Left ventricle myocardium inferior (tissue), 1 donor: Measurements from ENCODE around the gene DEFB123. TPM values are rescaled to one million over a fixed set of nuclear protein-coding genes. Genes with fewer than 3 reads are reported as not detected.
A peak's percentile ranks its signal among the peaks of the same experiment; 100 is the strongest.

Experiments
- DNase-seq: peaks from one replicate; pipeline ENCODE4 v3.0.0-alpha.2; 2020
- H3K27ac ChIP-seq: fragments of 200-600 bp; replicated peaks from 2 replicates; pipeline ENCODE4 v1.8.0; 2021
- H3K27me3 ChIP-seq: fragments of 200-600 bp; 2 replicates; pipeline ENCODE4 v1.8.0; 2021; ENCODE audit warnings: low read depth
- H3K36me3 ChIP-seq: fragments of 200-600 bp; 2 replicates; pipeline ENCODE4 v1.8.0; 2021
- H3K4me1 ChIP-seq: fragments of 200-600 bp; 2 replicates; pipeline ENCODE4 v1.8.0; 2021
- H3K4me3 ChIP-seq: fragments of 200-600 bp; 2 replicates; pipeline ENCODE4 v1.8.0; 2021; ENCODE audit warnings: mild to moderate bottlenecking, moderate library complexity
- H3K9me3 ChIP-seq: fragments of 200-600 bp; replicated peaks from 2 replicates; pipeline ENCODE4 v1.8.0; 2021
- CTCF ChIP-seq: fragments of 200-600 bp; IDR thresholded peaks from 2 replicates; pipeline ENCODE4 v1.8.0; 2021; ENCODE audit warnings: antibody characterized with exemption, mild to moderate bottlenecking, borderline replicate concordance
- intact Hi-C: fragments of 100-400 bp; cut with micrococcal nuclease; formaldehyde crosslinking; loops from one replicate; pipeline ENCODE4 v1.11.0; 2022
- total RNA-seq: library from RNA; stranded (reverse); fragmentation: NEBNext Ultra II Directional; extraction: Animal tissue kit (Norgen Biotek cat#: 25700); gene quantifications from one replicate; pipeline ENCODE4 v1.2.1, GENCODE V29; 2021
- donor health status: DM: no; HTN: yes; CAD: no; lungs with severe emphysema.

The DEFB123 gene
- total RNA-seq, 1 donor from 2014 or later: not detected

GRCh38 chr20:31496761-31497295 is 56.4 kb downstream of the DEFB123 start:
- Histone ChIP-seq H3K4me3 (peak overlapping the region; percentile 14), H3K36me3 (no peaks in the 10 kb centered on the region), H3K27me3 (peaks cover 43% of the 10 kb centered on the region), H3K9me3 (no peaks in the 10 kb centered on the region), H3K27ac (peak overlapping the region; percentile 76), H3K4me1 (peaks cover 25% of the 10 kb centered on the region)
- no peak for TF ChIP-seq CTCF
- intact Hi-C loops: no loop called here
- peak; percentile 82 for DNase-seq

DNA sequence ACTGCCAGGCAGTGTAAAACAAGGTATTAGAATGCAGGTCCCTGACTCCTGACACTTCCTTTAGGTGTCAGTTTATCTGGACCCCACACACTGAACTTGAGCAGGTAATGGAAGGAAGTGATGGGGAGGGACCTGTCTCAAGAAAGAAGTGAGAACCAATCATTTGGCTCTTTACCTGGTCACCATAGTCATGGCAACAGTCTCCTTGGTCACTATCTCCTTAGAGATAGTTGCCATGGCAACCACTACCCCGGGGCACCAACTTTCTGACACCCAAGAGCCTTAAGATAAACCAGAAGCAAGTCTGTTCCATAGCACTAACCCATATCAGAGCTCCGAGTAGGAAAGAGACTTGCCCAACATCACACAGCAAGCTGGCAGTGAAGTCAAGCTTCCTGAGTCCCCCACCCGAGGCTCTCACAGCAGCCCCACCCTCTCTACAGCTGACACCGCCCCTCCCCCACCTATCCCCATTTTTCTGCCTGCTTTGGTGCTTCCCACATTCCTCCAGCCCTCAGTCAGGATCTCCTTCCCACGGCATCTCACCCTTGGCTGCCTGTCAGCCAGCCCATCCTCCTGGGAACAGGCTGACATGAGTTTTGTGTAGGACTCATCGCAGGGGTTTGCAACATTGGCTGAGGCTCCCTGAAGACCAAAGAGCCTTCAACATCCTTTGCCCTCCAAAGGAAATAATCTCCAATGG is 57.6 kb downstream of the DEFB123 start:
- Histone ChIP-seq H3K36me3 (no peaks in the 10 kb centered on the region), H3K27ac (peak overlapping the region; percentile 76), H3K4me3 (no peak overlapping the region), H3K9me3 (no peaks in the 10 kb centered on the region), H3K27me3 (peaks cover 43% of the 10 kb centered on the region), H3K4me1 (peaks cover 25% of the 10 kb centered on the region)
- peak; percentile 65 for DNase-seq
- intact Hi-C loops: no loop called here
- no peak for TF ChIP-seq CTCF

Other genes starting within 250 kb of the DEFB123 start
- not detected for gene DEFB115, start 183.0 kb upstream of the DEFB123 start, total RNA-seq
- not detected for gene DEFB116, start 132.0 kb upstream of the DEFB123 start, total RNA-seq
- gene DEFB118, start 72.0 kb upstream of the DEFB123 start, total RNA-seq: not detected
- not detected for gene DEFB119, start 50.0 kb upstream of the DEFB123 start, total RNA-seq
- gene DEFB121, start 34.4 kb upstream of the DEFB123 start, total RNA-seq: not detected
- not detected for gene DEFB124, start 34.5 kb downstream of the DEFB123 start, total RNA-seq
- 1.5 TPM for gene REM1, start 34.7 kb downstream of the DEFB123 start, total RNA-seq
- gene HM13, start 73.8 kb downstream of the DEFB123 start, total RNA-seq: 39.0 TPM
- 91.5 TPM for gene ID1, start 164.7 kb downstream of the DEFB123 start, total RNA-seq
- gene COX4I2, start 197.3 kb downstream of the DEFB123 start, total RNA-seq: 7.6 TPM